ENCODE data around the gene CCL21. TPM values are rescaled to one million over a fixed set of nuclear protein-coding genes. Genes with fewer than 3 reads are reported as not detected.
A peak's percentile ranks its signal among the peaks of the same experiment; 100 is the strongest.

CCL21 gene
- total and polyA plus RNA-seq, 2 experiments from 2014 or later: not detected

DNA sequence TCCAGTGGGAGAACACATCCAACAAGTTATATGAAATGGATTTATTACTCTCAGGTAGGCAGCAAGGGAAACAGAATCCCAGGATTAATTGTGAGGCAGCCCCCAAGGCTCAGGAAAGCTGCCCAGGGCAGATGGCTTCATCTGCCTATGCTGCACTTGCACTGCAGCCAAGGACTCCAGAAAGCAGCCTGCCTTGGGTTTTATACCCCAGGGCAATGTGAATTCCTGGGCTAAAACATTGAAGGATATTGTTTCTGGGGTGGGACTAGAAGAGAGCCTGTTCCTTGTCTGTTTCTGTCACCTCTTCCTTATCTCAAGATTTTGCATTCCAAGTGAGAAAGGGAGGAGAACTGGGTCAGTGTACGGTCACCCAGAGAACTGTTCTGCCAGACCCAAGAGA, 38.6 kb downstream of the CCL21 start:
- no peaks in the 10 kb centered on the region for H3K9me3 ChIP-seq (ENCODE audit: low read depth)
- no peak overlapping the region for H2AFZ ChIP-seq
- no peaks in the 10 kb centered on the region for H3K27me3 ChIP-seq
- no peak overlapping the region for H3K4me2 ChIP-seq
- H4K20me1 ChIP-seq (ENCODE audit: insufficient read depth, poor library complexity, severe bottlenecking): no peaks in the 10 kb centered on the region
- WGBS (ENCODE audit: low lambda C conversion rate, missing lambda C conversion rate): 54% methylated on average over 1 of the region's 1 CpG
- H3K4me3 ChIP-seq: no peak overlapping the region
- H3K79me2 ChIP-seq: peaks cover 14% of the 10 kb centered on the region
- no peaks in the 10 kb centered on the region for H3K9me2 ChIP-seq (replicated peaks; ENCODE audit: insufficient read depth)
- H3K4me1 ChIP-seq (ENCODE audit: insufficient read depth): peaks cover 5% of the 10 kb centered on the region
- no peaks in the 10 kb centered on the region for H3K36me3 ChIP-seq (replicated peaks; ENCODE audit: insufficient read depth, low read depth)
- DNase-seq (ENCODE audit: low spot score): no peak
- no peak overlapping the region for H3K27ac ChIP-seq
- TF ChIP-seq EZH2 (IDR thresholded peaks at IDR 0.05; ENCODE audit: borderline replicate concordance): no peak
- TF ChIP-seq, protein P1, sequence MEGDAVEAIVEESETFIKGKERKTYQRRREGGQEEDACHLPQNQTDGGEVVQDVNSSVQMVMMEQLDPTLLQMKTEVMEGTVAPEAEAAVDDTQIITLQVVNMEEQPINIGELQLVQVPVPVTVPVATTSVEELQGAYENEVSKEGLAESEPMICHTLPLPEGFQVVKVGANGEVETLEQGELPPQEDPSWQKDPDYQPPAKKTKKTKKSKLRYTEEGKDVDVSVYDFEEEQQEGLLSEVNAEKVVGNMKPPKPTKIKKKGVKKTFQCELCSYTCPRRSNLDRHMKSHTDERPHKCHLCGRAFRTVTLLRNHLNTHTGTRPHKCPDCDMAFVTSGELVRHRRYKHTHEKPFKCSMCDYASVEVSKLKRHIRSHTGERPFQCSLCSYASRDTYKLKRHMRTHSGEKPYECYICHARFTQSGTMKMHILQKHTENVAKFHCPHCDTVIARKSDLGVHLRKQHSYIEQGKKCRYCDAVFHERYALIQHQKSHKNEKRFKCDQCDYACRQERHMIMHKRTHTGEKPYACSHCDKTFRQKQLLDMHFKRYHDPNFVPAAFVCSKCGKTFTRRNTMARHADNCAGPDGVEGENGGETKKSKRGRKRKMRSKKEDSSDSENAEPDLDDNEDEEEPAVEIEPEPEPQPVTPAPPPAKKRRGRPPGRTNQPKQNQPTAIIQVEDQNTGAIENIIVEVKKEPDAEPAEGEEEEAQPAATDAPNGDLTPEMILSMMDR (IDR thresholded peaks at IDR 0.05; ENCODE audit: poor library complexity): no peak
- TF ChIP-seq EZH2phosphoT487 (IDR thresholded peaks at IDR 0.05; ENCODE audit: low read depth, severe bottlenecking, unreplicated experiment): no peak

- Histone ChIP-seq H3K9me3 (ENCODE audit: low read depth) (no peaks in the 10 kb centered on the region), H3K9me2 (replicated peaks; ENCODE audit: insufficient read depth) (no peaks in the 10 kb centered on the region), H3K4me2 (no peak overlapping the region), H4K20me1 (ENCODE audit: insufficient read depth, poor library complexity, severe bottlenecking) (no peaks in the 10 kb centered on the region), H3K36me3 (replicated peaks; ENCODE audit: insufficient read depth, low read depth) (no peaks in the 10 kb centered on the region), H3K4me1 (ENCODE audit: insufficient read depth) (peaks cover 5% of the 10 kb centered on the region), H3K4me3 (no peak overlapping the region), H3K27ac (no peak overlapping the region), H2AFZ (no peak overlapping the region), H3K79me2 (peaks cover 15% of the 10 kb centered on the region), H3K27me3 (no peaks in the 10 kb centered on the region)
- TF ChIP-seq, protein P1 (IDR thresholded peaks at IDR 0.05; ENCODE audit: poor library complexity): no peak
- TF ChIP-seq EZH2phosphoT487 (IDR thresholded peaks at IDR 0.05; ENCODE audit: low read depth, severe bottlenecking, unreplicated experiment): no peak
- TF ChIP-seq EZH2 (IDR thresholded peaks at IDR 0.05; ENCODE audit: borderline replicate concordance): no peak
- DNase-seq (ENCODE audit: low spot score): no peak
- WGBS (ENCODE audit: low lambda C conversion rate, missing lambda C conversion rate): 96% methylated on average over 5 of the region's 5 CpGs
These were observed 40.0 kb downstream of the CCL21 start for GRCh38 chr9:34669809-34670562.

- peak overlapping the region; percentile 85 for H3K4me2 ChIP-seq
- TF ChIP-seq EZH2phosphoT487 (IDR thresholded peaks at IDR 0.05; ENCODE audit: low read depth, severe bottlenecking, unreplicated experiment): no peak
- TF ChIP-seq, protein P1 (IDR thresholded peaks at IDR 0.05; ENCODE audit: poor library complexity): no peak
- TF ChIP-seq EZH2 (IDR thresholded peaks at IDR 0.05; ENCODE audit: borderline replicate concordance): no peak
- no peaks in the 10 kb centered on the region for H3K36me3 ChIP-seq (replicated peaks; ENCODE audit: insufficient read depth, low read depth)
- peak overlapping the region; percentile 99 for H3K27ac ChIP-seq
- peaks cover 15% of the 10 kb centered on the region for H3K4me1 ChIP-seq (ENCODE audit: insufficient read depth)
- H3K27me3 ChIP-seq: no peaks in the 10 kb centered on the region
- DNase-seq (ENCODE audit: low spot score): peak; percentile 99
- H4K20me1 ChIP-seq (ENCODE audit: insufficient read depth, poor library complexity, severe bottlenecking): no peaks in the 10 kb centered on the region
- no peaks in the 10 kb centered on the region for H3K9me2 ChIP-seq (replicated peaks; ENCODE audit: insufficient read depth)
- H3K4me3 ChIP-seq: peak overlapping the region; percentile 69
- H3K79me2 ChIP-seq: peaks cover 15% of the 10 kb centered on the region
- peak overlapping the region; percentile 92 for H2AFZ ChIP-seq
- H3K9me3 ChIP-seq (ENCODE audit: low read depth): no peaks in the 10 kb centered on the region
- WGBS (ENCODE audit: low lambda C conversion rate, missing lambda C conversion rate): 0% methylated on average over 18 of the region's 55 CpGs
These were observed 44.3 kb downstream of the CCL21 start for GRCh38 chr9:34665381-34666250.

Measured in hepatocyte (in vitro differentiated cells).